Testis (tissue), 2 donors: ENCODE measurements around the gene CORO2B.

Experiments
- POLR2A ChIP-seq: fragments of 450-650 bp; IDR thresholded peaks from one replicate; pipeline ENCODE4 v1.6.1; 2017; ENCODE audit warnings: antibody characterized with exemption, mild to moderate bottlenecking, moderate library complexity
- TF ChIP-seq, protein P1 (sequence below), 3 experiments: fragments of 450-650 bp in 2 of 3; fragments of 200-600 bp in 1 of 3; sonication (generic) in 1 of 3; IDR thresholded peaks; one replicate each; pipeline ENCODE4 v1.5.1; 2016 to 2019; ENCODE audit warnings: antibody characterized with exemption in 3 of 3, mild to moderate bottlenecking in 2 of 3, moderate library complexity in 1 of 3

DNA sequence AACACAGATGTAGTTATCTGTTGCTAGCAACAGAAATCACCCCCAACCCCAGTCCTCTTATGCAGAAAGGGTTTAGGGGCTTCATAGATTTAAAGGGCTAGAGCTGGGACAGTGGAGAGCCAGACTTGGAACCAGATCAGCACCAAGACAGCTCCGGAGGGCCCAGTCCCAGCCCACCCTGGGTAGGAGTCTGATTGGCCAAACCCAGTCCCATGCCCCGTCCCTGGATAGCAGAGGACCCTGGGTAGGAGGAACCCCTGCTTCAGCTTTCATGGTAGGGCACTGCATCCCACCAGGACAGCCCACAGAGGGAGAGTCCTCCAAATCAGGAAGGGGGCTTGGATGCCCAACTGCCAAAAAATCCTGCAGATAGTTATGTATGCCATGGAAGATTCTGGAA lies 103.0 kb downstream of the CORO2B start:
- TF ChIP-seq, protein P1, sequence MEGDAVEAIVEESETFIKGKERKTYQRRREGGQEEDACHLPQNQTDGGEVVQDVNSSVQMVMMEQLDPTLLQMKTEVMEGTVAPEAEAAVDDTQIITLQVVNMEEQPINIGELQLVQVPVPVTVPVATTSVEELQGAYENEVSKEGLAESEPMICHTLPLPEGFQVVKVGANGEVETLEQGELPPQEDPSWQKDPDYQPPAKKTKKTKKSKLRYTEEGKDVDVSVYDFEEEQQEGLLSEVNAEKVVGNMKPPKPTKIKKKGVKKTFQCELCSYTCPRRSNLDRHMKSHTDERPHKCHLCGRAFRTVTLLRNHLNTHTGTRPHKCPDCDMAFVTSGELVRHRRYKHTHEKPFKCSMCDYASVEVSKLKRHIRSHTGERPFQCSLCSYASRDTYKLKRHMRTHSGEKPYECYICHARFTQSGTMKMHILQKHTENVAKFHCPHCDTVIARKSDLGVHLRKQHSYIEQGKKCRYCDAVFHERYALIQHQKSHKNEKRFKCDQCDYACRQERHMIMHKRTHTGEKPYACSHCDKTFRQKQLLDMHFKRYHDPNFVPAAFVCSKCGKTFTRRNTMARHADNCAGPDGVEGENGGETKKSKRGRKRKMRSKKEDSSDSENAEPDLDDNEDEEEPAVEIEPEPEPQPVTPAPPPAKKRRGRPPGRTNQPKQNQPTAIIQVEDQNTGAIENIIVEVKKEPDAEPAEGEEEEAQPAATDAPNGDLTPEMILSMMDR (IDR thresholded peaks at IDR 0.05), result no peak
- no peak for TF ChIP-seq POLR2A
